Peyer's patch (tissue), 4 donors: ENCODE results near the gene PGAM5.

Experiments used
- CTCF ChIP-seq, 6 experiments: fragments of 450-650 bp in 4 of 6; fragments of 200-600 bp in 2 of 6; sonication (generic) in 1 of 6; IDR thresholded peaks; one replicate each; pipeline ENCODE4 v1.5.1; 2017 to 2019; ENCODE audit warnings: antibody characterized with exemption in 6 of 6, mild to moderate bottlenecking in 3 of 6, moderate library complexity in 1 of 6
- POLR2A ChIP-seq, 2 donors: fragments of 450-650 bp; IDR thresholded peaks; one replicate each; pipeline ENCODE4 v1.5.1; 2017; ENCODE audit warnings: antibody characterized with exemption in 2 of 2, mild to moderate bottlenecking in 2 of 2, moderate library complexity in 2 of 2

- TF ChIP-seq CTCF (IDR thresholded peaks at IDR 0.05) (no peak), POLR2A (IDR thresholded peaks at IDR 0.05) (no peak)
Measured at GRCh38 chr12:132740652-132741051, 30.0 kb downstream of the PGAM5 start.
